GM10248 (cell line): ENCODE results near the gene TDRD1.

ENCODE experiments used
- CTCF ChIA-PET: fragments of 300-600 bp; sonication (Branson Sonifier 250); formaldehyde crosslinking; extraction: SDS; loops from one replicate; lab custom pipeline; 2021; ENCODE audit warnings: antibody characterized with exemption; lab: Yijun Ruan, JAX
- POLR2A ChIA-PET: fragments of 350-650 bp; sonication (Branson Sonifier 250); formaldehyde crosslinking; extraction: SDS; loops from one replicate; lab custom pipeline; 2020; ENCODE audit warnings: antibody characterized with exemption; lab: Yijun Ruan, JAX
- DNase-seq: peaks from one replicate; pipeline ENCODE4 v3.0.0; 2012; ENCODE audit errors: extremely low spot score
- TF ChIP-seq, protein P1 (sequence below): IDR thresholded peaks from 2 replicates; pipeline ENCODE4 v1.5.1; 2012; ENCODE audit warnings: mild to moderate bottlenecking, low read depth; ENCODE audit errors: extremely low read depth, missing control alignments, control extremely low read depth

TDRD1 gene

DNA sequence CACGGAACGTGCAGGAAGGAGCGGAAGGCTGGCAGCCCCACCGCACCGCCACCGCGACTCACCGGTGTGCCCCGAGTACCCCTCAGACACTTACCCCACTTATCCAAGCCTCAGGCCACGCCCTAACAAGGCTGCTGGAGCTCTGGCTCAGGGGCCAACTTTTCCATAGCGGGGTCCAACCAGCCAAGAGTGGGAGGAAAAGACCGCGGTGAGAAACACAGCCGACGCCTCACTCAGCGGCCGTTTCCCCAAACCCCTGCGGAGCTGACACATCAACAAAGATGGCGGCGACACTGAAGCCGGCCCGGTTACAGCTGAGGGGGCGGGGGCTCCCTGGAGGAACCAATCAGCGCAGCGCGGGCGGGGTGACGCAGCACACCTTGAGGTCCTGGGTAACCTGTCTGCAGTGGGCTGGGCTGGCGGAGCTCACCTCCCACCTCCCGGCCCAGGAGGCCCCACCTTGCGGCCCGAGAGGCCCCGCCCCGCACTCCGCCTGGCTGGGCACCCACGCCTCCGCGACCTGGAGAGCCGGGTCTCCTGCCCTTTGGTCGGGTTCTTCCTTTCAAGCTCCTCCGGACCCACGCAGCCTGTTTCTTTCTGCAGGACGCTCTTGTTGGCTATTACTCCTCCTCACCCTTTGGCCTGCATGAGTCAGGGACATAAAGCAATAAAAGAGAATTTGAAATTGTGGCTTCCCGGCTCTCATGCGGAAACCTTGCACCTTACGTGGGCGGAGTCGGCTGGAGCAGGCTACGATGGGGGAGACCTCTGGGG is 5.0 kb upstream of the TDRD1 start, which contains the start of gene CCDC186:
TSS of gene CCDC186 (minus strand) at position 283 of the 774 bp plus-strand sequence. CDS start 10,935 bp downstream, outside the sequence.
- ChIA-PET POLR2A (interaction anchor here (0.6 kb wide), 1 partner anchor 637 kb away, joined by 3 read pairs; no protein-coding TSS in a partner anchor), CTCF (interaction anchor here (0.7 to 1.2 kb wide), 7 partner anchors 13 to 375 kb away, joined by 3 to 4 read pairs (median 3); no protein-coding TSS in a partner anchor)
- peak; percentile 97 for DNase-seq
- TF ChIP-seq, protein P1, sequence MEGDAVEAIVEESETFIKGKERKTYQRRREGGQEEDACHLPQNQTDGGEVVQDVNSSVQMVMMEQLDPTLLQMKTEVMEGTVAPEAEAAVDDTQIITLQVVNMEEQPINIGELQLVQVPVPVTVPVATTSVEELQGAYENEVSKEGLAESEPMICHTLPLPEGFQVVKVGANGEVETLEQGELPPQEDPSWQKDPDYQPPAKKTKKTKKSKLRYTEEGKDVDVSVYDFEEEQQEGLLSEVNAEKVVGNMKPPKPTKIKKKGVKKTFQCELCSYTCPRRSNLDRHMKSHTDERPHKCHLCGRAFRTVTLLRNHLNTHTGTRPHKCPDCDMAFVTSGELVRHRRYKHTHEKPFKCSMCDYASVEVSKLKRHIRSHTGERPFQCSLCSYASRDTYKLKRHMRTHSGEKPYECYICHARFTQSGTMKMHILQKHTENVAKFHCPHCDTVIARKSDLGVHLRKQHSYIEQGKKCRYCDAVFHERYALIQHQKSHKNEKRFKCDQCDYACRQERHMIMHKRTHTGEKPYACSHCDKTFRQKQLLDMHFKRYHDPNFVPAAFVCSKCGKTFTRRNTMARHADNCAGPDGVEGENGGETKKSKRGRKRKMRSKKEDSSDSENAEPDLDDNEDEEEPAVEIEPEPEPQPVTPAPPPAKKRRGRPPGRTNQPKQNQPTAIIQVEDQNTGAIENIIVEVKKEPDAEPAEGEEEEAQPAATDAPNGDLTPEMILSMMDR = no peak

DNA sequence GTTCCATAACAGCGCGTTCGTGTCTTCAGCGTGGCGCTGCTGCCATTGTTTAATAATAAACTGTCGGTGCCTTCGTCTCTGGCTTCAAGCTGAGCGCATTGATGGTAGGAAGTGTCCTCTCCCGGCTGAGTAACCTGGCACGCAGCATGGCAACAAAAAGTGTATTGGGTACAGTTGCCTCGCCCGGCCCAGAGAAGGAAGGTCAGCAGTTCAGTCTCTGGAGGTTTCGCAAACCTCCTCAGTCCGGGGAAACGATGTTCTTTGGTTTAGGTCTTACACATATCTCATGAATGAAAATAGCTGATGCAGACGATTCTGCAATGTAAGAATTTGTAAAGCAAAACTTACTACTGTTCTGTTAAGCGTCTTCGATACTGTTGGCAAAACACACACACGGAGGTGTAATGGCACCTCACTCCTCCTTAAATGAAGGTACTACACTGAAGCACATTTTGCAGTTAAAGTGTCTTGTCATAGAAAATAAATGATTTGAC is 4.4 kb upstream of the TDRD1 start:
- POLR2A ChIA-PET = no interaction called here
- CTCF ChIA-PET = interaction anchor here (1.1 to 1.2 kb wide), 4 partner anchors 14 to 30 kb away, joined by 3 to 4 read pairs (median 3); no protein-coding TSS in a partner anchor
- DNase-seq = no peak
- TF ChIP-seq, protein P1 = no peak

DNA sequence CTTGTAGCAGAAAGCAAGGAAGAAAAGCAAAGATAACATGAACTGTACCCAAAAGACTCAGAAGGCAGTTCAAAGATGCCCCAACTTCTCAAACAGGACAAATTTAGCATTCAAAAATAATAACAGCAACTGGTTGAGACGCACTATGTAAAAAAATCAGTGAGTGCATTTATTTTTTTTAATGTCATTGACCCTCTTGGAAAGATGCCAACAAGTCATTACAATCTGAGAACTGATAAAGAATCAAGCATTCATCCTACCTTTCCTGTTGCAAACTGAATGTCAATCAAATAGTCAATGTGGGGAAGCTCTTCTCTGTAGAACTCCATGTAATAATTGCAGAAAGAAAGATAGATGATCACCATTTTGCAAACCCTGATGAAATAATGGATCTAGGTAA is 3.5 kb upstream of the TDRD1 start:
- DNase-seq = no peak
- TF ChIP-seq, protein P1 = no peak
- ChIA-PET POLR2A (no interaction called here), CTCF (interaction anchor here (1.4 kb wide), 1 partner anchor 12 kb away, joined by 4 read pairs; no protein-coding TSS in a partner anchor)

GRCh38 chr10:114176511-114176910 is 2.6 kb upstream of the TDRD1 start:
- TF ChIP-seq, protein P1 = no peak
- POLR2A ChIA-PET = no interaction called here
- CTCF ChIA-PET = interaction anchor here (1.4 kb wide), 1 partner anchor 12 kb away, joined by 4 read pairs; no protein-coding TSS in a partner anchor
- no peak for DNase-seq

- CTCF ChIA-PET = interaction anchor here (1.1 to 1.4 kb wide), 2 partner anchors 10 to 274 kb away, joined by 3 read pairs; no protein-coding TSS in a partner anchor
- DNase-seq = no peak
- TF ChIP-seq, protein P1 = no peak
- POLR2A ChIA-PET = no interaction called here
Observed at GRCh38 chr10:114179747-114180146, 594 bp downstream of the TDRD1 start.

DNA sequence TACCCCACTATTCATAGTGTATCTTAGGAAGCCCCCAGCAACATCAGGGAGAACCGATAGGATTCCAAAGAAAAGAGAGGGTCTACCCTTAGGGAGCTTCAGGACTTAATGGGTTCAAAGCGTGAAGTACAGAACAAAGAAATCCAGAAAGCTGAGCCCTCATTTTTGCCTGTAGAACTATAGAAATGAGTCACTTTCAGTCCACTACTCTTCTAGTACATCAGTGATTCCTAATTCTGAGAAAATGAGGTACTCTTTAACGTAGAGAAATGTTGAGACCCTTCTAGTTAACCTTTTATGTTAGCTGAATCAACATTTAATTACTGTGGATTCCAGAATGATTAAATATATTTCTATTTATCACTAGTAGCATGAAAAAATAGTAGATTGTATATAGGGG is 1.8 kb downstream of the TDRD1 start:
- DNase-seq = no peak
- TF ChIP-seq, protein P1 = no peak
- ChIA-PET POLR2A (no interaction called here), CTCF (interaction anchor here (1.1 to 1.4 kb wide), 2 partner anchors 9 to 273 kb away, joined by 3 read pairs; no protein-coding TSS in a partner anchor)
